NCI-H748 treated with DMSO at 0.1 percent for 48 hours (cell line): ENCODE data around the gene ATP6V0B.

Source experiments
- DNase-seq: peaks from one replicate; lab custom pipeline; 2025; lab: John Stamatoyannopoulos, UW

Gene ATP6V0B

DNA sequence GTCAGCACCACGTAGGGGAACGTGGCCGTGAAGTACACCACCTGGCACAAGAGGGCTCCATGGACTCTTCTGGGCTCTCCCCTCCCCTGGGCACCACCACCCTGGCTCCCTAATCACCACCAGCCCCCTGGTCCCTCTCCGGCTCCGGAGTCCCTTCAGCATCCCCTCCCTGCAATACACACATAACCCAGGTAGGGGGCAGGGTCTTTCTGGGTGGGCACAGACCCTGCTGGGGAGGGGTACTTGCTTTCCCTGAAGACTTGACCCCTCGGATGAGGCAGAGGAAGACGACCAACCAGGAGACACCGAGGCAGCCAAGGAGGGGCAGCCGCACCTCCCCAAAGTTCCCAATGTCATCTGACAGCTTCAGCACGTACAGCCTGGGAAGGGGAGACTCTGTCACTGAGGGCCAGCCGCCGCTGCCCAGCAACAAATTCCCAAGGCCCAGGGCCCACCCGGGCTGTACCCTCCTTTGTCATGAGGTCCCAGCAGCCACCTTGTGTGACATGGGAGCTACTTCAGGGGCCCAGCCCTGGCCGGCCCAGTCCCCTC lies 27.9 kb downstream of the ATP6V0B start:
- DNase-seq, result no peak

DNA sequence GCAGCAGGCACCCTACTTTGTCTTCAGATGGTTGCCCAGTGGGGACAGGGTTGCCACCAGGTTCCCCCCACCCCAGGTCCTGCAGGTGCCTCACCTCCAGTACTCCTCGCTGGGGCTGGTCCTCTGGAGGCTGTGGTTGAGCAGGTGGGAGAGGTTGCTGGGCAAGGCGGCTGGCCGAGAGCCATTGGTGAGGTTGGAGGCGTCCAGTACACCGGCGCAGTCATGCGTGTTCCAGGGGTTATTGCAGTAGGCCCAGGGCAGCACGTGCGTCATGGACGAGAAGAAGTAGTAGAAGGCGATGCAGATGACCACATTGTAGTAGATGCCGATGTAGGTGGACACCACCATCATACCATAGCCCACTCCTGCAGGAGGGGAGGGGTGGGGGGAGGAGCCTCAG lies 33.5 kb downstream of the ATP6V0B start:
- no peak for DNase-seq

DNA sequence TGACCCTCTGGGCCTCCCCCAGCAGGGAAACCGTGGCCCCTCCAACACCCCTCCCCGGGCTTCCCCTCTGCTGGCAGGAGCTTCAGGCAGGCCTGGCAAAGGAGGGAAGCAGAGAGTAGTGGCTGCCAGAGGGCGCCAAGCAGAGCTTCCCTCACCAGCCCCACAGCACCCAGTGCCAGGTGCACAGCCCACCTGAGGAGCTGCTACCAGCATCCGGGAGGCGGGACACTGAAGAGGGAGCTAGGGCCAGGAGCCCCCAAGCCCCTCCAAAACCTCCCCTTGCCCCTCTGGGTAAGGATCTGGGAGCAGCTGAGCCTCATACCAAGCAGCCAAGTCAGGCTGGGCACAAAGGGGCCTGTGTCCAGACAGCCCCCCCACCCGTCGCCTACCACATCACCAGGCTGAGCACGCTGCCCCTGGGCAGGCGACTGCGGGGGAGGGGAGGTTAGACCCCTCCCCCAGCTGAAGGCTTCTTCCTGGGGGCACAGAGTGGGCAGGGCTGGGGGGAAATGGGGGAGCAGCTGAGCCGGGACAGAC lies 36.2 kb downstream of the ATP6V0B start:
- no peak for DNase-seq

DNA sequence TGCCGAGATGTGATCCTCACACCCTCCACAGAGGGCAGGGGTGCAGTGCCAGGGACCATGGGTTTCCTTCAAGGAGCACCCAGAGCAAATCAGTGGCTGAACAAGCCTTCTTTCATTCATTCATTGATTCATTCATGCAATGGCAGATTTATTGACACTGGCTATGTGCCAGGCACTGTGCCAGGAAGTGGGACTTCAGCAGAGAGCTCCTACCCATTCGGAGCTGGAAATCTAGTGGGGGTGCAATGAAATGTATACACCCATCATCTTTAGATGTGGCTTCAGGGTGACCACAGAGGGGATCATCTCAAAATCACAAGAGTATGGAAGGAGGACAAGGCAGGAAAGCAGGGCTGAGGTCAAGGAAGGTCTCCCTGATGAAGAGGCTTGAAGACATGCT lies 37.6 kb downstream of the ATP6V0B start:
- no peak for DNase-seq

DNA sequence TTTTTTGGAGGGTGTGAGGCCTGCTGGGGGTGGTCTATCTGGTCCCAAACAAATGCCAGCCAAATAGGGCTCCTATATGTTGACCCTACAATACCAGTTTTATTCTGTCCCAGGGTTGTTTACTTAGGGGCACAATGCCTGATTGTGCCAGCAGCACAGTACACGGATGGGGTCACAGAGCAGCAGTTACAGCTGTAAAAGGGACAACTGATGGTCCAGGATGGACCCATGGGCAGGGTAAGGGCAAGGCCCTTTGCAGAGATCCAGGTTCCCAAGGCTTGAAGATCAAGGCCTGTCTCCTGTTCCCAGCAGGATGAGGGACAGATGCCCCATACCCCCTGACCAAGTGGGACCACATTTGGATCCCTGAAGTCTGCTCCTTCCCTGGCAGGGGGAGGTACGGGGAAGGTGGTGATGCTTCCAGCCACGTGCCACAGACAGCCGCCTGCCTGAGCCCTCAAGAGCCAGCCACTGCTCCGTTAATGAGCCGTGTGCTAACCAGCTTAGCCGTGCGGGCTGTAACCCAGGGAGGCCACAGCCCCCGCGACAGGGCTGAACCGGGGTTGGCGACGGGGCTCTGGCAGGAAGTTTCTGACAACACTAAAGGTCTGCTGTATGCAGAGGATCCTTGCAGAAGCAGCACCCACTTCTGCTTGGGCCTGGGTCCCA lies 38.3 kb downstream of the ATP6V0B start:
- DNase-seq, result no peak

DNA sequence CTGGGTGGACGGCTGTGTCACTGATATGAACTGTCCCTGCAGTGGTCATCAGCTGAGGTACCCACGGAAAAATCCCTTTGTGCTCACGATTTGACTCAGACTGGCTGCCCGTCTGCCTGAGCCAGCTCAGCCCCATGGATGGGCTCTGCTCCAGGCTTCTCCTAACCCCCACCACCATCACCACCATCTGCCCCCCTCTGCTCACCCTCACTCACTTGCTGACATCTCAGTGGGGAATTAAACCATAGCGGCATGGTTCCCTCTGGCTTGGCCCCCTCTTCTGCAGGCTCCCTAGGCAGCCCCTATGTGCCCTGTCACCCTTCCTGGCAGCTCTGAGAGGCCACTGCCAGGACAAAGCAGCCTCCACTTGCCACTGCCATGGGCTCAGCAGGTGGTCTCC lies 39.2 kb downstream of the ATP6V0B start:
- DNase-seq, result no peak

DNA sequence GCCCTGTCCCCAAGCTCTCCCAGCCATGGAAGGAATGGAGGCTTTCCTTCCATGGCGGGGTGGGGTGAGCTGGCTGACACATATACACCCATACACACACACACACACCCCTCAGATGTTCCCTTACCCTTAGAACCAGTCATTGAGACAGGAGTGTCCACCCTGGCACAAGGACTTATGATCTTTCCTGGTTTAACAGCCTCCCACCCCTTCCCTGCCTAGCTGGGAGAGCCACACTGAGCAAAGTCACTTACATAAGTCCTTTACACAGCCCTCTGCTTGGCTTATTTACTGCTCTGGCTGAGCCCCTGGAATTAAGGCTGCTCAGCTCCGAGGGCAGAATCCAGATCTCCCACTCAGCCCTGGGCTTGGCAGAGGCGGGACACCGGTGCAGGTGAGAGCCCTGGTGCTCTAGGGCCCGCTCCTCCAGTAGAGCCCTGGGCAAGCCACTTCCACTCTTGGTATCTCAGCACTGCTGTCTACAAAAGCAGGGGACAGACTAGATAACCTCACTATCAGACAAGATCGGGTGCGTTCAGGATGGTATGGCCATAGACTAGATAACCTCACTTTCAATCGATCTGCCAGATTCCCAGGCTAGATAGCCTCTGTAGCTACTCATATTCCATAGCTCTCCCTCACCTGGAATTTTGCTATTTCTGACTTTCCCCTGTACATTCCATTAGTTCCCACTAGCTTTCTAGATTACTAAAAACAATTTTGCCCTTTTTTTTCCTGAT lies 39.8 kb downstream of the ATP6V0B start:
- DNase-seq, result no peak

DNA sequence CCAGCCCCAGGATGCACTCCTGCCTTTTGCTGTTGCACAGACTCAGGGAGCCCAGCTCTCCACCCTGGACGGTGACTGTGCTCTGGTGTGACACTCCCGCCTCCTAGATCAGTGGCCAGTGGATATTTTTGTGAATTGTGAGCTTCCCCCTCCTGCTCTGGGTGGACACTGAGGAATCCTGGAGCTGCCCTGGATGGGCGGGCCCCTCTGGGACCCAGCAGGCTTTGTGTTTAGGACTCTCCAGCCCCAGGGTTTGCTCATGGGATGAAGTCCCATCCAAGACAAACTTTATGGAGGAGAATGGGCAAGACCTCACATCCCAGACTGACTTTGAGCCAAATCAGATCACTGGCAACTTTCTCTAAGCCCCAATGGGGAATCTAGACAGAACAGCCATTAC lies 40.4 kb downstream of the ATP6V0B start:
- DNase-seq, result no peak

DNA sequence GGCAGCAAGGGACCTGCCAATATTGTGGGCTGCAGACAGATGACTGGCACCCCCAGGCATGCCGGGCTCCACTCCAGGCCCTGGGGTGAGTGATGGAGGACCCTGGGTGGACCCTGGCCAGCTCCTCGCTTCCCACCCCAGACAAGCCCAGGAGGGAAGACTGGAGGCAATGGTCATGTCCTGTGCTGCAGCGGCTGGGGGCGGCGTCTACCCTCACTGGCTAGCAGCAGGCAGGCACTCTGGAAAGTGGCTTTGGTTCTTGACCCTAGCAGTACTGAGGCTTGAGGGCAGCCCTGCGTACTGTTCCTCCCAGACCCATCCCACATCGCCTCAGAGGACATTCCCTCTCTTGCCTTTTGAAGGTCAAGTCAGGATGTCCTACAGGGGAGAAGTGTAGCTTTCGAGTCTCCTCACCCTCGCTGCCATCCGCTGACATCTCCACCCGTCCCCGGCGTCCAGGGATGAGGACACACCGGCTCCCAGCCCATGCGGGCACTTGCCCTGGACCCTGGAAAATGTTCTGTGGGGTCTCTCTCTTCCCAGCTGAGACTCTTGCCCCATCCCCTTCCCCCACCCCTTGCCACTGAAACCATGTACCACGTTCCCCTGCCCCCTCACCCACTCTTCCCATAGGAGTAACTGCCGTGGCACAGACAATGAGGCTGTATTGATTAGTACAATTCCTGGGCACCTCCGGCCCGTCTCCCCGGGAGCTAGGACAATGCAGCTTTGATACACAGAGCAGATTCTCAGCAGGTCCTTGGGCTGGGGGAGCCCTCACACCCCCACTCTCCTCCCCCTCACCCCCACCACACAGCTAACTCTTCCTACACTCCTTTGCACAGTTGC lies 41.5 kb downstream of the ATP6V0B start:
- DNase-seq, result no peak

DNA sequence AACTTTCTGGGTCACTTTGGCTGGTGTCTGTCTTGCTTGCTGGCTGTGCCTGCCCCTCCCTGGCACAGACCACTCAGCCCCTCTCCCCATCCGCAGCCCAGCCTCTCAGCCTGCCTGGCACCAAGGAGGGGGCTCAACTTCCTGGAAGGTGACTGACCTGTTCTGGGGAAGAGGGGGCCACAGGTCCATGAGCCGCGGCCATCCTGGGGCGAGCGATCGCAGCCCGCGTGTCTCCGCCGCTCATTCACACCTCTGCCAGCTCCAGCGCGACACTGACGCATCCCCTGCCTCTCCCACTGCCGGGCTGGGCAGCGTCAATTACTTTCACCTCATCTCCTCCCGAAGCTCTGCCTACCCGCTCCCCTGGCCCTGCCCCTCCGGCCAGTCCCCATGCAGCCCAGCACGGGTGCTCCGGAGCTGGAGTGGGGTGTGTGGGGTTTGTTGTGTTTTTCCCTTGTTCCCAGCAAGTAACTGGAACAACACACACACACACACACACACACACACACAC lies 42.2 kb downstream of the ATP6V0B start:
- DNase-seq, result no peak

DNA sequence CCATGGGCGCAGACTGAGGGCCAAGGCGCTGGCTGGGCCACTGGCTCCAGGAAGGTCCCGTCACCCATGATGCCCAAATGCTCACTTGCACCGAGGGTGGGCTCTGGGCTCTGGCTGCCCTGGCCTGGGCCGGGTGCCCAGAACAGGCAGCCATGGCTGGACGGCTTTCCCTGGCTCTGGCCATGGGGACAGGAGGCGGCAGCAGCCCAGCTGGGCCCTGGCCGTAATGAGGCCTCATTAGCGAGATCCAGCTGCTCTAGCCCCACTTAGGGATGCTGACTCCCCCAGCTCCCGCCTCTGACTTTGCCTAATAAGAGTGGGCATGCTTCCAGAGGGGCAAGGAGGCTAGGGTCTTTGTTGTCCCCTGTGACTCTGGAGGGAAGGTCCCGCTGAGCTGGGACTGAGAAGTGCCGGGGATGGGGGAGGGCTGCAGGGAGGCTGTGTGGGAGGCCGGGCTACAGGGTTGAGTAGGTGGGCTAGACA lies 44.7 kb downstream of the ATP6V0B start:
- DNase-seq, result no peak

DNA sequence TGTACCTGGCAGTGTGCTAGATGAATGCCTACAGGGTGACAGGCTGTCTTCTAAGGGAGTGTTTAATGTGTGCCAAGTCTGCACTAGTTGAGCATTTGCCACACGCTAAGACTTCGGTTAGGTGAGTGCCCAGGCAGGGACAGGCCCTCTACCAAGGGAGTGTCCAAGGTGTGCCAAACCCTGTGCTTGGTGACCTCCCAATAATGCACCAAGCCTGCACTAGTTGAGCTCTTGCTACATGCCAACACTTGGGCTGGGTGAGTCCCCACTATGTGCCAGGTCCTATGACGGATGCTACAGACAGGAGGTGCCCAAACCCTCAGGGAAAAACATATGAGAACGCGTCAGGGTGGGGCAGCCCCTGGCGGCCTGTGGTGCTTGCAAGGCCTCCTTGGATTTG lies 45.7 kb downstream of the ATP6V0B start:
- no peak for DNase-seq

DNA sequence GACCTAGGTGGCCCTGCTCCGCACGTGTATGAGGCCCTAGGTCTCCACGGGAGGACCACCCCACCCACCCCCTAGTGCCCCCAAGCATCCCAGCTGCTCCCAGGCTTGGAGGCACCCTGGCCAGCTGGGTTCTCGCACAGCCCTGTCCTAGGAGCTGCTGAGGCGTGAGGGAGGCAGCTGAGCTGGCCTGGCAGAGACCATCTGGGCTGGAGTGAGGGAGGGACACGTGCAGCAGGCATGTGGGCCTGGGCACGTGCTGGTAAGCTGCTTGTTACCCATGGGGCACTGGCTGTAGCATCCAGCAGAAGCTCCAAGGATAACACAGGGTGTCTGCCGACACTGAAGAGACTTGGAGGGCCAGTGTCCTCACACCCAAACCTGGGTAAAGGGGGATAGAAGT lies 46.4 kb downstream of the ATP6V0B start:
- DNase-seq, result no peak

DNA sequence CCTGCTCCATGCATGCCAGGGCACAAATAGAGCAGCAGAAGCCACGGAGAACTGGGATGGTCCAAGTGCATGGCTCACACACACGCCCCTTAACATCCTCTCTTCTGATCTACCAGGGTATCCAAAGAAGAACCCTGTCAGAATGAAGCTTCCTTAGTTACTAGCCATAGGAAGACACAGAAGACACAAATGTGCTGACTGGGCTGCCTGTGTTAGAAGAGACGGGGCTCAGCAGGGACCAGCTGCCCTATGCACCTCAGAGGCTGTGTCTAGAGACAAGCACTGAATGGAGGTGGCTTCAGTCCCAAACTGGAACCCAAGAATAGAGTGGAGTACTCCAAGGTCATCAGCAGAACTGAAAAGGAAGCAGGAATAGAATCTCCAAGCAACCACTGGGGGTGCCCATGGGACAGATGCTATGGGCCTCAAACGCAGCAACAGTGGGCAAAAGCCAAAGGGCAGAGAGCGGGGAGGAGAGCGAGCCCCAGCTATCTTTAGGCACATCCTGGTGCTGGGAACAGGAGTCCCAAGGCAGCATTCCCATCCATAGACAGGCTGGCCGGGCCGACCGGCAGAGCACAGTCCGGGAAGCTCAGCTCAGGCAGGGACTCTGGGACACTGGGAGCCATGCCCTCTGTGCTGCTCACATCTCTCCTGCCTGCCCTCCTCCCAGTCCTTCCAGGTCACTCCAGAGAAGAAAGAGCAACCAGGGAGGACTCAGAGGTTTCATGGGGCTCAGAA lies 47.0 kb downstream of the ATP6V0B start:
- DNase-seq, result no peak

DNA sequence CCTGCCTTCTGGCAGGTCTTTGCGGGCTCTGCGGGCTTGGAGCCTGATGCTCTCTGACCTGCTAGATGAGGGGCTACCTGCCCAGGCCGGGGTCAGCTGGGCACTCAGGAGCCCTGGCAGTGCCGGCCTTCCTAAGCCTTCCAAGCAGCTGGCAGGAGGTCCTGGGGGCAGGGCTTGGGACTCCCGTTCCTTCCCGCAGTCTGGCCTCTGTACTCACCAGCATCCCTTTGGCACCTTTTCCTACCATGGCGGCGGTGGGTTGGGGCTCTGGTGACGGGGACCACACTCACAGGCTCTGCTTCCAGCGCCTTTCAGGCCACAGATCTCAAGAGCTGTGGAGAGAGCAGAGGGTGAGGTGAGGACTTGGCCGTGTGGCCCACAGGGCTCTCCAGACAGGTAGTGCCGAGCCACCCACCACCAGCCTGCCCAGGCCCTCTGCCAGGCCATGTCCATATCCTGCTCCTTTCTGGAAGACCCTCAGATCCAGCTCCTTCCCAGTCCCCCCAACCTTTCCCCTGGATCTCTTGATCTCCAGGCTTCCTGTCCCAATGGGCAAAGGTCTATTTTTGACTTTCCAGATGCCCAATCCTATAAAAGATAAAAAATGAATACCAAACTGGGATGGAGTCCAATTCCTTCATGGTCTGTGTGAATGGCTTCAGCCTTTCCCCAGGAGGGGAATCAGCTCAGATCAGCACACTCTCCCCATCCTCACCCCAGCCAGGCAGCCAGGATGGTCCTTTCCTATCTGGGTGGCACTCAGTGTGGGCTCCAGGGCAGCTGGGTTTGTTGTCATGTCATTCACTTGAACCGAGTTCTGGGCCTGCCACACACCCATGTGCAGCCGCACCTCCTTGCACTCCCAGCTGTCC lies 49.5 kb downstream of the ATP6V0B start:
- DNase-seq, result no peak

DNA sequence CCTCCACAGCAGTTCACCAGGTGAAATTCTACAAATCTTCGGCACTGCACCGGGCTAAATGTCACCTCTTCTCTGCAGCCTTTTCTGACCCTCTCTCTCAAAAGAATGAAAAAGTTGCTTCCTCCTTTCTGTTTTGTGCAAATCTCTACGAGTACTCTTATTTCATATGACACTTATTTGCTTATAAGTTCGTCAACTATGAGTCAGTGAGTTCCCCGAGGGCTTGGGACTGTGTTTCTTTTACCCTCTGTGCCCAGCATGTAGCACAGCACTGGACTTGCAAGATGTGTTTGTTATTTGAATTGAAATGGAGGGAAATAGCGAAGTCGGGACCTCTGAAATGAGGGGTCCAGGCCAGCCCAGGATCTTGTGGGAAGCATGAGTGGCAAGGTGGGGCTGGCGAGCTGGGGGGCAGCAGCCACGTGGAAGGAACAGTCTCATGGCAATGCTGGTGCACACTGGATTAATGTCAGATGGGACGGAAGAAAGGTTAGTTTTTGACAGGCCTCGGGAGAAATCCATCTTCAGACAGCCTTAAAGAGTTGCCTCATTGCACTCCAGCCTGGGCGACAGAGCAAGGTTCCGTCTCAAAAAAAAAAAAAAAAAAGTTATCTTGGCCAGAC lies 50.3 kb downstream of the ATP6V0B start:
- no peak for DNase-seq

DNA sequence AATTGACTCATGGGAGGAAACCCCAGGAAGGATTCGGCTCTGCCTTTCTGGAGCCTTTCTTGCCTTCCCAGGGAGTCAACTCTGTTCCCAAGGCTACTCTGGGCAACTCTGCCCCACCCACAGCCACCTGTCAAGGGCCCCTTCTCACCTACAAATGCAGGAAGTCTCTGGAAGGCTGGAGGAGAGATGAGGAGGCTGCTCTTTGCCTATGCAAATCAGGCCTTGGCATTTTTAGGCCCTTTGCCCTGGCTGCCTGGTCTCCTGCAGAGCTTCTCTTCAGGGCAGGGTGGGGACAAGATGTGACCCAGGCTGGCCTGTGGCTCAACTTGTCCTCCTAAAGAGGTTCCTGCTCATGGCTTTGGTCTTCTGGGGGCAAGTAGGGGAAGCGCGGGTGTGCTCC lies 51.1 kb downstream of the ATP6V0B start:
- no peak for DNase-seq

DNA sequence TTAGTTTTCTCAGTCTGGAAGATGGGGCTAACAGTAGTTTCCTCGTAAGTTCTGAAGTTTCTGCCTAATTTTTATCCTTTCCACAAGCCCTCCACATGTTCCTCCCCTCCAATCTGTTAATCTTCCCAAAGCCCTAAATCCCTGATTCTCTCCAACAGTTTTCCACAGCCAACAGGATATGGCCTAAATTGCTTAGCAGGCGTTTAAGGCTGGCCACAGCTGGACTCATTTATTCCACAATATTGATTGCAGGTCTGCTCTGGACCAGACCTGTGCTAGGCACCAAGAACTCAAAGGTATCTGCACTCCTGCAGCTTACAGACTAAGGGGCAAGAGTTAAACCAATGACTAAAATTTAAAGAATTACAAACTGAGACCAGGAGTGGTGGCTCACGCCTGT lies 52.6 kb downstream of the ATP6V0B start:
- no peak for DNase-seq
